ENCODE results near the gene UQCC3.
A peak's percentile ranks its signal among the peaks of the same experiment; 100 is the strongest.
"Not testable (repeated sequence)": the region's sequence is repeated elsewhere in the genome, so short reads cannot be mapped to it uniquely, and the experiment has no call there.

Gene UQCC3

GRCh38 chr11:62665599-62666258 is 5.7 kb upstream of the UQCC3 start:
- peak; percentile 55 for DNase-seq (ENCODE audit: low read depth)

- no peak for DNase-seq (ENCODE audit: low read depth)
Measured at GRCh38 chr11:62666259-62666926, 5.1 kb upstream of the UQCC3 start.

- no peak for DNase-seq (ENCODE audit: low read depth)
Measured at GRCh38 chr11:62667460-62667859, 4.0 kb upstream of the UQCC3 start.

- no peak for DNase-seq (ENCODE audit: low read depth)
Measured at GRCh38 chr11:62669420-62670161, 1.9 kb upstream of the UQCC3 start.

- no peak for DNase-seq (ENCODE audit: low read depth)
Measured at GRCh38 chr11:62671236-62671607, 251 bp upstream of the UQCC3 start.

GRCh38 chr11:62673196-62673525 is 1.7 kb downstream of the UQCC3 start:
- no peak for DNase-seq (ENCODE audit: low read depth)

- not testable (repeated sequence) for DNase-seq (ENCODE audit: low read depth)
Measured at GRCh38 chr11:62675415-62675814, 3.9 kb downstream of the UQCC3 start.

GRCh38 chr11:62676698-62677097 is 5.2 kb downstream of the UQCC3 start:
- no peak for DNase-seq (ENCODE audit: low read depth)

- no peak for DNase-seq (ENCODE audit: low read depth)
Measured at GRCh38 chr11:62677156-62677555, 5.7 kb downstream of the UQCC3 start.

GRCh38 chr11:62677714-62678113 is 6.2 kb downstream of the UQCC3 start:
- no peak for DNase-seq (ENCODE audit: low read depth)

GRCh38 chr11:62678433-62678769 is 6.9 kb downstream of the UQCC3 start:
- no peak for DNase-seq (ENCODE audit: low read depth)

- DNase-seq (ENCODE audit: low read depth) = peak; percentile 81
Measured at GRCh38 chr11:62678770-62679696, 7.6 kb downstream of the UQCC3 start, which contains the start of gene UBXN1. Gene UBXN1 (minus strand): TSS chr11:62679073. CDS start chr11:62678923, 150 bp downstream.

GRCh38 chr11:62680825-62681240 is 9.4 kb downstream of the UQCC3 start:
- DNase-seq (ENCODE audit: low read depth) = no peak

- DNase-seq (ENCODE audit: low read depth) = no peak
Measured at GRCh38 chr11:62682518-62682917, 11.0 kb downstream of the UQCC3 start.

- no peak for DNase-seq (ENCODE audit: low read depth)
Measured at GRCh38 chr11:62687508-62688396, 16.3 kb downstream of the UQCC3 start.

- DNase-seq (ENCODE audit: low read depth) = no peak
Measured at GRCh38 chr11:62688491-62688890, 17.0 kb downstream of the UQCC3 start.

- no peak for DNase-seq (ENCODE audit: low read depth)
Measured at GRCh38 chr11:62689421-62690183, 18.1 kb downstream of the UQCC3 start, which contains the start of gene LRRN4CL. Gene LRRN4CL (minus strand): TSS chr11:62689530. CDS start chr11:62688508, 1,022 bp downstream.

- not testable (repeated sequence) for DNase-seq (ENCODE audit: low read depth)
Measured at GRCh38 chr11:62693624-62694023, 22.2 kb downstream of the UQCC3 start.

- DNase-seq (ENCODE audit: low read depth) = peak; percentile 67
Measured at GRCh38 chr11:62694455-62695167, 23.1 kb downstream of the UQCC3 start.

GRCh38 chr11:62702246-62702645 is 30.8 kb downstream of the UQCC3 start:
- no peak for DNase-seq (ENCODE audit: low read depth)

Data from activated gamma-delta T cell treated with anti-CD3 and anti-CD28 coated beads, Interleukin-2, amount 50 U/mL, for 16 hours (primary cell).